ENCODE results near the gene CEND1. TPM values are rescaled to one million over a fixed set of nuclear protein-coding genes. Genes with fewer than 3 reads are reported as not detected.
A peak's percentile ranks its signal among the peaks of the same experiment; 100 is the strongest.

CEND1 gene
- total and polyA plus RNA-seq, 2 experiments from 2014 or later = not detected

DNA sequence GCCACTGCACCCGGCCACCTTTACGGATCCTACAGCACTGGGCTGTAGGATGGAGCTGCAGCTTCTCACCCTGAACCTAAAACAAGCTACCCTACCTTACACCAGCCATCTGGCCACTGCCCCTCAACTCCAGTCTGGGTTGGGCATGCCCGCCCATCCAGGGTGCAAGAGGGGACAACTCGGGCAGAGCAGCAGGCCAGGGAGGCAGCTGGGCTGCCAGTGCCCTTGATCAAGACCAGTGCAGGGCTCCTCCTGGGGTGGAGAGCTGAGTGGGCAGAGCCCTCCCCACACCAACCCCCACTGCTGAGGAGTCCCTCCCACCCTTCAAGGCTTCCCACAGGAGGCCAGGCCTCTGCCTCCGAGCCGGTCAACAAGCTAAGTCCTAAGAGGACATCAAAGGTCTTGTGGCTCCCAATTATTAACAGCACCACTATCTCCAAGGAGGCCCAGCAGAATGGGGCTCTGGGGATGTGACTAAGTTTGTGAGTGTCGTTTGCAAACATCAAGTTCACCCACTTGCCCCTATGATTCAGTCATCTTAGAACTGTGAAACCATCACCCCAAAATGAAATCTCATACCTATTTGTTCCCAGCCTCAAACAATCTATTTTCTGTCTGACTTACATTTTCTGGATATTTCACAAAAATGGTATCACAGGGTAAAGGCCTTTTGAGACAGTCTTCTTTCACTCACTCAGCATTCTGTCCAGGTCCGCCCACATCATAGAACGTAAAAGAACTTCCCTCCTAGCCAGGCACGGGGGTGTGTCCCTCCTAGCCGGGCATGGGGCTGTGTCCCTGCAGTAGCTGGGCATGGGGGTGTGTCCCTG lies 23.6 kb downstream of the CEND1 start:
- Histone ChIP-seq H3K27me3 (no peaks in the 10 kb centered on the region), H3K36me3 (replicated peaks; ENCODE audit: insufficient read depth, low read depth) (no peaks in the 10 kb centered on the region), H3K9me2 (replicated peaks; ENCODE audit: insufficient read depth) (no peaks in the 10 kb centered on the region), H3K27ac (no peak overlapping the region), H3K9me3 (ENCODE audit: low read depth) (no peaks in the 10 kb centered on the region), H4K20me1 (ENCODE audit: insufficient read depth, poor library complexity, severe bottlenecking) (peaks cover 3% of the 10 kb centered on the region), H3K4me2 (no peak overlapping the region), H3K4me1 (ENCODE audit: insufficient read depth) (peaks cover 8% of the 10 kb centered on the region), H2AFZ (no peak overlapping the region), H3K4me3 (no peak overlapping the region), H3K79me2 (no peaks in the 10 kb centered on the region)
- 88% methylated on average over 11 of the region's 11 CpGs for WGBS (ENCODE audit: low lambda C conversion rate, missing lambda C conversion rate)
- DNase-seq (ENCODE audit: low spot score) = no peak
- TF ChIP-seq, protein P1, sequence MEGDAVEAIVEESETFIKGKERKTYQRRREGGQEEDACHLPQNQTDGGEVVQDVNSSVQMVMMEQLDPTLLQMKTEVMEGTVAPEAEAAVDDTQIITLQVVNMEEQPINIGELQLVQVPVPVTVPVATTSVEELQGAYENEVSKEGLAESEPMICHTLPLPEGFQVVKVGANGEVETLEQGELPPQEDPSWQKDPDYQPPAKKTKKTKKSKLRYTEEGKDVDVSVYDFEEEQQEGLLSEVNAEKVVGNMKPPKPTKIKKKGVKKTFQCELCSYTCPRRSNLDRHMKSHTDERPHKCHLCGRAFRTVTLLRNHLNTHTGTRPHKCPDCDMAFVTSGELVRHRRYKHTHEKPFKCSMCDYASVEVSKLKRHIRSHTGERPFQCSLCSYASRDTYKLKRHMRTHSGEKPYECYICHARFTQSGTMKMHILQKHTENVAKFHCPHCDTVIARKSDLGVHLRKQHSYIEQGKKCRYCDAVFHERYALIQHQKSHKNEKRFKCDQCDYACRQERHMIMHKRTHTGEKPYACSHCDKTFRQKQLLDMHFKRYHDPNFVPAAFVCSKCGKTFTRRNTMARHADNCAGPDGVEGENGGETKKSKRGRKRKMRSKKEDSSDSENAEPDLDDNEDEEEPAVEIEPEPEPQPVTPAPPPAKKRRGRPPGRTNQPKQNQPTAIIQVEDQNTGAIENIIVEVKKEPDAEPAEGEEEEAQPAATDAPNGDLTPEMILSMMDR (IDR thresholded peaks at IDR 0.05; ENCODE audit: poor library complexity) = no peak
- no peak for TF ChIP-seq EZH2phosphoT487 (IDR thresholded peaks at IDR 0.05; ENCODE audit: low read depth, severe bottlenecking, unreplicated experiment)

DNA sequence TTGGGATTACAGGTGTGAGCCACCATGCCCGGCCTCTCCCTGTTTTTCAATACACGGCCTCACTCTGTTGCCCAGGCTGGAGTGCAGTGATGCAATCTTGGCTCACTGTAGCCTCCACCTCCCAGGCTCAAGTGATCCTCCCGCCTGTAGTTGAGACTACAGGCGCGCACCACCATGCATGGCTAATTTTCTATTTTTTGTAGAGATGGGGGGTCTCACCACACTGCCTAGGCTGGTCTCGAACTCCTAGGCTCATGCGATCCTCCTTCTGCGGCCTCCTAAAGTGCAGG lies 24.1 kb downstream of the CEND1 start:
- no peaks in the 10 kb centered on the region for H3K9me2 ChIP-seq (replicated peaks; ENCODE audit: insufficient read depth)
- no peak overlapping the region for H3K4me3 ChIP-seq
- TF ChIP-seq EZH2phosphoT487 (IDR thresholded peaks at IDR 0.05; ENCODE audit: low read depth, severe bottlenecking, unreplicated experiment) (no peak), EZH2 (IDR thresholded peaks at IDR 0.05; ENCODE audit: borderline replicate concordance) (no peak)
- TF ChIP-seq, protein P1 (IDR thresholded peaks at IDR 0.05; ENCODE audit: poor library complexity) = no peak
- no peak overlapping the region for H2AFZ ChIP-seq
- no peaks in the 10 kb centered on the region for H3K79me2 ChIP-seq
- H3K4me1 ChIP-seq (ENCODE audit: insufficient read depth) = peaks cover 8% of the 10 kb centered on the region
- 98% methylated on average over 8 of the region's 8 CpGs for WGBS (ENCODE audit: low lambda C conversion rate, missing lambda C conversion rate)
- no peaks in the 10 kb centered on the region for H3K27me3 ChIP-seq
- H3K9me3 ChIP-seq (ENCODE audit: low read depth) = no peaks in the 10 kb centered on the region
- H4K20me1 ChIP-seq (ENCODE audit: insufficient read depth, poor library complexity, severe bottlenecking) = peaks cover 3% of the 10 kb centered on the region
- H3K27ac ChIP-seq = no peak overlapping the region
- H3K36me3 ChIP-seq (replicated peaks; ENCODE audit: insufficient read depth, low read depth) = no peaks in the 10 kb centered on the region
- H3K4me2 ChIP-seq = no peak overlapping the region
- DNase-seq (ENCODE audit: low spot score) = no peak

DNA sequence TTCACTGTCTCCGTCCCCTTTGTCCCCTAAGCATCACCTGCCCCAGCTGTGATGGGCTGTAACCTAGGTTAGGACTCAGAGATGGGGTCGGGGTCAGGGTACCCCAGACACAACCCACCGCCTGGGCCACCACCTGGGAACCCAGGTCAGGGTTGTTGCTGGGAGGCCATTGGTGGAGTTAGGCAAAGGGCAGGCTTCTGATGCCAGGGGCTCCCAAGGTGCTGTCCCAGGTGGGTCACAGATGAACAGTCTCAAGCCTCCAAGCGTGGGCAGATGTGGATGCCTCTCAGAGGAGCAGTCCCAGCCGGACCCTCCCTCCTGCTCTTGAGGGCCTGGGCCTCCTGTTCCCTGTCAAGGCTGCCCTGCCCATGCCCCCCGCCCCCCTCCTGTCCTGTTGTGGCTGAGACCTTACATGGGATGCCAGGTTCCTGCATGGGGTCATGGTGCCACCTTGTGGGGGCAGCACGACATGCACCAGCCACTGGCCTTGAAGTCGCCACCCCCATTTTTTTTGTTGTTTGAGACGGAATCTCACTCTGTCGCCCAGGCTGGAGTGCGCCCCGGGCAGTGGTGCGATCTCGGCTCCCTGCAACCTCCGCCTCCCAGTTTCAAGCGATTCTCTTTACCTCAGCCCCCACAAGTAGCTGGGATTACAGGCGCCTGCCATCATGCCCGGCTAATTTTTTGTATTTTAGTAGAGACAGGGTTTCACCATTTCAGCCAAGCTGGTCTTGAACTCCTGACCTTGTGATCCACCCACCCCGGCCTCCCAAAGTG lies 24.7 kb downstream of the CEND1 start:
- Histone ChIP-seq H4K20me1 (ENCODE audit: insufficient read depth, poor library complexity, severe bottlenecking) (peaks cover 3% of the 10 kb centered on the region), H3K9me2 (replicated peaks; ENCODE audit: insufficient read depth) (no peaks in the 10 kb centered on the region), H3K36me3 (replicated peaks; ENCODE audit: insufficient read depth, low read depth) (no peaks in the 10 kb centered on the region), H3K27ac (no peak overlapping the region), H3K4me3 (no peak overlapping the region), H3K9me3 (ENCODE audit: low read depth) (no peaks in the 10 kb centered on the region), H2AFZ (no peak overlapping the region), H3K27me3 (no peaks in the 10 kb centered on the region), H3K4me2 (no peak overlapping the region), H3K4me1 (ENCODE audit: insufficient read depth) (peaks cover 8% of the 10 kb centered on the region), H3K79me2 (no peaks in the 10 kb centered on the region)
- TF ChIP-seq, protein P1 (IDR thresholded peaks at IDR 0.05; ENCODE audit: poor library complexity) = peak; percentile 46
- no peak for TF ChIP-seq EZH2 (IDR thresholded peaks at IDR 0.05; ENCODE audit: borderline replicate concordance)
- no peak for TF ChIP-seq EZH2phosphoT487 (IDR thresholded peaks at IDR 0.05; ENCODE audit: low read depth, severe bottlenecking, unreplicated experiment)
- DNase-seq (ENCODE audit: low spot score) = peak; percentile 65
- 81% methylated on average over 19 of the region's 19 CpGs for WGBS (ENCODE audit: low lambda C conversion rate, missing lambda C conversion rate)

Data from hepatocyte (in vitro differentiated cells).